OCI-LY1 (cell line): ENCODE data around the gene KXD1.

Source experiments
- EZH2 ChIP-seq: fragments of 200-600 bp; sonication (generic), shearing (Covaris generic); IDR thresholded peaks from 2 replicates; pipeline ENCODE4 v1.8.0; 2017; ENCODE audit warnings: borderline replicate concordance, mixed run types, mild to moderate bottlenecking, antibody characterized with exemption, low read length, moderate library complexity, mixed read lengths
- TF ChIP-seq, protein P1 (sequence below): fragments of 200-600 bp; sonication (generic), shearing (Covaris generic); IDR thresholded peaks from 2 replicates; pipeline ENCODE4 v1.5.1; 2017; ENCODE audit warnings: mild to moderate bottlenecking, antibody characterized with exemption, low read length, moderate library complexity, mixed read lengths

DNA sequence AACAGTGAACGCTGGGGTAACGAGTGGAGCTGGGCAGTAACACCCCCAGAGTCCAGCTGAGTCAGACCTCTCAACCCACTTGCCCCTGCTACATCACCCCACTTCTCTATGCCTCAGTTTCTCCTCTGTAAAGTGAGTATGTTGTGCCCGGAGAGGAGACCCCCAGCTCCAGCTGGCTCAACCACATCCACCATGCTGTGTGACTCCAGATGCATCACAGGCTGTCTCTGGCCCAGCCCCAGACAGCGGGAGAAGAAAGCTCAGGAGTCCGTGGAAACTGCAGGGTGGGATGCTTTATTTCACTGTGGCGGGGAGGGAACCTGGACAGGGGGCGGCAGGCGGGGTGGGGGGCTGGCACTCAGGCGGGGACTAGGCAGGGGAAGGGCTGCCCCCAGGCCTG, 26.2 kb upstream of the KXD1 start:
- TF ChIP-seq EZH2, result no peak
- TF ChIP-seq, protein P1, sequence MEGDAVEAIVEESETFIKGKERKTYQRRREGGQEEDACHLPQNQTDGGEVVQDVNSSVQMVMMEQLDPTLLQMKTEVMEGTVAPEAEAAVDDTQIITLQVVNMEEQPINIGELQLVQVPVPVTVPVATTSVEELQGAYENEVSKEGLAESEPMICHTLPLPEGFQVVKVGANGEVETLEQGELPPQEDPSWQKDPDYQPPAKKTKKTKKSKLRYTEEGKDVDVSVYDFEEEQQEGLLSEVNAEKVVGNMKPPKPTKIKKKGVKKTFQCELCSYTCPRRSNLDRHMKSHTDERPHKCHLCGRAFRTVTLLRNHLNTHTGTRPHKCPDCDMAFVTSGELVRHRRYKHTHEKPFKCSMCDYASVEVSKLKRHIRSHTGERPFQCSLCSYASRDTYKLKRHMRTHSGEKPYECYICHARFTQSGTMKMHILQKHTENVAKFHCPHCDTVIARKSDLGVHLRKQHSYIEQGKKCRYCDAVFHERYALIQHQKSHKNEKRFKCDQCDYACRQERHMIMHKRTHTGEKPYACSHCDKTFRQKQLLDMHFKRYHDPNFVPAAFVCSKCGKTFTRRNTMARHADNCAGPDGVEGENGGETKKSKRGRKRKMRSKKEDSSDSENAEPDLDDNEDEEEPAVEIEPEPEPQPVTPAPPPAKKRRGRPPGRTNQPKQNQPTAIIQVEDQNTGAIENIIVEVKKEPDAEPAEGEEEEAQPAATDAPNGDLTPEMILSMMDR, result no peak
